ENCODE results near the gene INSYN2B.

INSYN2B gene

DNA sequence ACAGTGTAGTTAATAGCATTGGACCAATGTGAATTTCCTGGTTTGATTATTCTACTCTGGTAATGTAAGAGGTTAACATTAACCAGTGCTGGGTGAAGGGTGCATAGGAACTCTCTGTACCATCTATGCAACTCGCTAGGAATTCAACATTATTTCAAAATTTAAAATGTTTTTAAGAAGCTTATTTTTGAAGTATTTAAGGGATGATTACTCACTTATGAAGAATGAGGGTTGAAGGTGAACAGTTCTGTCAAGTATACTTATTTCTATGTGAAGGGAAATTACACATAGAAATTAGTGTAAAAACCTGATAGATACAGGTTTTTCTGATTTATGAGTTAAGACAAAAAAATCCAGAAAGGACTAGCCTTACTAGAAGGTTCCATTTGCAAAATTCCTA, 165.8 kb downstream of the INSYN2B start:
- peak; percentile 20 to 69 for DNase-seq (ENCODE audit: low read depth in 2 of 2)
- H3K4me3 ChIP-seq (replicated peaks in 1 of 2; ENCODE audit: low read depth in 2 of 2, low read length in 2 of 2) = no peak overlapping the region
- TF ChIP-seq, protein P1, sequence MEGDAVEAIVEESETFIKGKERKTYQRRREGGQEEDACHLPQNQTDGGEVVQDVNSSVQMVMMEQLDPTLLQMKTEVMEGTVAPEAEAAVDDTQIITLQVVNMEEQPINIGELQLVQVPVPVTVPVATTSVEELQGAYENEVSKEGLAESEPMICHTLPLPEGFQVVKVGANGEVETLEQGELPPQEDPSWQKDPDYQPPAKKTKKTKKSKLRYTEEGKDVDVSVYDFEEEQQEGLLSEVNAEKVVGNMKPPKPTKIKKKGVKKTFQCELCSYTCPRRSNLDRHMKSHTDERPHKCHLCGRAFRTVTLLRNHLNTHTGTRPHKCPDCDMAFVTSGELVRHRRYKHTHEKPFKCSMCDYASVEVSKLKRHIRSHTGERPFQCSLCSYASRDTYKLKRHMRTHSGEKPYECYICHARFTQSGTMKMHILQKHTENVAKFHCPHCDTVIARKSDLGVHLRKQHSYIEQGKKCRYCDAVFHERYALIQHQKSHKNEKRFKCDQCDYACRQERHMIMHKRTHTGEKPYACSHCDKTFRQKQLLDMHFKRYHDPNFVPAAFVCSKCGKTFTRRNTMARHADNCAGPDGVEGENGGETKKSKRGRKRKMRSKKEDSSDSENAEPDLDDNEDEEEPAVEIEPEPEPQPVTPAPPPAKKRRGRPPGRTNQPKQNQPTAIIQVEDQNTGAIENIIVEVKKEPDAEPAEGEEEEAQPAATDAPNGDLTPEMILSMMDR (IDR thresholded peaks at IDR 0.05; ENCODE audit: low read depth, low read length) = no peak
